Coronary artery (tissue), 2 donors: ENCODE data around the gene ANKFN1.

Source experiments
- DNase-seq: peaks from one replicate; pipeline ENCODE4 v3.0.0-alpha.2; 2017; ENCODE audit warnings: low spot score
- H3K27ac ChIP-seq, 2 donors: fragments of 200-600 bp; sonication (generic); one replicate each; pipeline ENCODE4 v1.5.1; 2016 to 2019
- H3K4me3 ChIP-seq: fragments of 200-600 bp; sonication (generic); 2 replicates; pipeline ENCODE4 v1.5.1; 2016; ENCODE audit warnings: mild to moderate bottlenecking, moderate library complexity
- TF ChIP-seq, protein P1 (sequence below): fragments of 200-600 bp; sonication (generic); IDR thresholded peaks from one replicate; pipeline ENCODE4 v1.5.1; 2019; ENCODE audit warnings: antibody characterized with exemption

ANKFN1 gene

DNA sequence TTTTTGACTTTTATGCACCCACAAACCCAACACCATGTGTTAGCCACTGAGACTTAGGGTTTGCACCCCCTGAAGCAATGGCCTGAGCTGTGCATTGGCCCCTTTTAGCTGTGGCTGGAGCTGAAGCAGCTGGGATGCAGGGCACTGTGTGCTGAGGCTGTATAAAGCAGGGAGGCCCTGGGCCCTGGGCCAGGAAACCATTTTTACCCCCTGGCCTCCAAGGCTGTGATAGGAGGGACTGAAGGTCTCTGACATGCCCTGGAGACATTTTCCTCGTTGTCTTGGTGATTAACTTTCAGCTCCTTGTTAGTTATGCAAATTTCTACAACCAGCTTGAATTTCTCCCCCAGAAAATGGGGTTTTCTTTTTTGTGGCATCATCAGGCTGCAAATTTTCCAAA, 6.7 kb upstream of the ANKFN1 start:
- no peak for DNase-seq
- Histone ChIP-seq H3K27ac (no peak overlapping the region), H3K4me3 (no peak overlapping the region)
- TF ChIP-seq, protein P1, sequence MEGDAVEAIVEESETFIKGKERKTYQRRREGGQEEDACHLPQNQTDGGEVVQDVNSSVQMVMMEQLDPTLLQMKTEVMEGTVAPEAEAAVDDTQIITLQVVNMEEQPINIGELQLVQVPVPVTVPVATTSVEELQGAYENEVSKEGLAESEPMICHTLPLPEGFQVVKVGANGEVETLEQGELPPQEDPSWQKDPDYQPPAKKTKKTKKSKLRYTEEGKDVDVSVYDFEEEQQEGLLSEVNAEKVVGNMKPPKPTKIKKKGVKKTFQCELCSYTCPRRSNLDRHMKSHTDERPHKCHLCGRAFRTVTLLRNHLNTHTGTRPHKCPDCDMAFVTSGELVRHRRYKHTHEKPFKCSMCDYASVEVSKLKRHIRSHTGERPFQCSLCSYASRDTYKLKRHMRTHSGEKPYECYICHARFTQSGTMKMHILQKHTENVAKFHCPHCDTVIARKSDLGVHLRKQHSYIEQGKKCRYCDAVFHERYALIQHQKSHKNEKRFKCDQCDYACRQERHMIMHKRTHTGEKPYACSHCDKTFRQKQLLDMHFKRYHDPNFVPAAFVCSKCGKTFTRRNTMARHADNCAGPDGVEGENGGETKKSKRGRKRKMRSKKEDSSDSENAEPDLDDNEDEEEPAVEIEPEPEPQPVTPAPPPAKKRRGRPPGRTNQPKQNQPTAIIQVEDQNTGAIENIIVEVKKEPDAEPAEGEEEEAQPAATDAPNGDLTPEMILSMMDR, result no peak

DNA sequence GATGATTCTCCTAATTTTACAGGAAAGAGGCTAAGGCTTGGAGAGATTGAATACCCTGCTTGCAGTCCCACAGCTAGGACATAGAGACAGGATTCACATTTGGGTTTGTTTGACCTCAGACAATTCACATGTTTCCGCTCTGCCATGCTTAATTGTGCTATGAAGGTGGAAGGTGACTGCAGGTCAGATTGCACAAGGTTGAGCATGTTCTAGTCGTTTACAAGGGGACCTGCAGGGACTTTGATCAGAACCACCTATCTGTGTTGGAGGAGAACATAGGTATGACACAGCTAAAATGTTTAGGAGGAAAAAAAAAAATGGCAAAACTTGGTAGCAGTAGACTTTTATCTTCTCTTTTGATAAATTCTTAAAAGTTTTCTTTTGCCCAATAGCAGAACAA, 4.9 kb upstream of the ANKFN1 start:
- DNase-seq, result no peak
- TF ChIP-seq, protein P1, result no peak
- H3K4me3 ChIP-seq, result no peak overlapping the region
- no peak overlapping the region for H3K27ac ChIP-seq

DNA sequence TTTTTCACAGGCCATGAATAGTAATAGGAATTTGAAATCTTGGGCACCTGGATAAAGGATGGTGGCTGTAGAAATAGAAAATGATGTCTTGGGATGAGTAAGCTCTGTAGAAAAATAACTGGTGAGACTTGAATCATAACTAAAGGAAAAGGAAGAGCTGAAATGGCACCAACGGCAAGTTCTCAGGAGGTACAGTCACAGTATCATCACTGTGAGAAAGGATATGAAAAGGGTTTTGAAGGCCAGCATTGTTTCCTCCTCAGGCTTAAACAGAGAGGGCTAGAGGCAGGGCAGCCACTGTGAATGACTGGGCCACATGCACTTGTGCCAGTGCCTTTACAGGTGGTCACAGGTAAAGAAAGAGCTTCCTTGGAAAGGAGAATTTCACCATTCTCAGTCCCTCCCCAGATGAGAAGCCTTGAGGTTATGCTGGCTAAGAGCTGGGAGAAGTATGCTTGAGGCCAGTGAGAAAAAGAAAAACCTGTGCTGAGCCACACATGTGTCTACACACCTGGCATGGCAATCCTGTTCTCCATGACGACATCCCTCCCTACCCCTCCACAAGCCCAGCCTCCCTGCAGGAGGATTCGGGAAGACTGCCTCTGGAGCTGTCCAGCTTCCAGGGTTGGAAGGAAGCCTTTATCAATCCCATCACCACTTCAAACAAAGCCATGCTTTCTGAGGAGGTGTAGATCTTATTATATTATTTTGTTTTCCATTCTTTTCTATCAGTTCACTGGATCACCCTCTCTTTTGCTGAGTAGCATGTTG, 3.8 kb upstream of the ANKFN1 start:
- TF ChIP-seq, protein P1, result no peak
- no peak overlapping the region for H3K27ac ChIP-seq
- no peak overlapping the region for H3K4me3 ChIP-seq
- no peak for DNase-seq

DNA sequence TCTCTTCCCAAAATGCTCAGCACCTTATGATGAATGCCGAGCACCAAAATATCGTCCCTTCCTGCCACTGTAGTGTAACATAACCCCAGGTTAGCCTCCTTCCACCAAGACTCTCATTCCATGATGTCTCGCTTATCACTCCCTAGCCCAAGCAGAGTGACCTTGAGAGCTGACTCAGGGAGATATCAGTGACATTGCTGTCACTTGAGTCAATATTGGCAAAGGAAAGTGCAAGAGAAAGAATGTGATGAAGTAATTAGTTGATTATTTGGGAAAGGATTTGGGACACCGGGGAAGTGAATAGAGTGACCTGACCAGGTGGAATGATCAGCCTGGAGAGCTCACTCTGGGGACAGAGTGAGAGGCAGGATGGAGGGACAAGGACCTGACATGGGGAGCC, 2.6 kb upstream of the ANKFN1 start:
- TF ChIP-seq, protein P1, result no peak

DNA sequence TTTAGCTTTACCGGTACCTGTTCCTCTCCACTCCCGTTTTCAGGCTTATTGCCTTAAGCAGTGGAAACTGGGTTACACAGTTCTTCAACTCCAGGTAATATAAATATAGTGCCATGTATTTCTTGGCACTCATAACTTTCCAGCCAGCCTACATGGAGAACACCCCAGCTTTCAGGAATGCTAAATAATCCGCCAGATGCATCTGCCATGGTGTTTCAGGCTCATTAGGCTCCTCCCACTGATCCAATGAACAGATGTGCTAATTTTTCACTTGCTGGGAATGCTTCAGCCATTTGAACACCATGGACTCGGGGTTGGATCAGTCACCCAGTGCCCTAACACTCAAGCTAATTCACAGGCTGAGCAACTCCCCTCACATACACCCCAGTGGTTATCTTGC, 4.6 kb downstream of the ANKFN1 start:
- Histone ChIP-seq H3K4me3 (no peak overlapping the region), H3K27ac (no peak overlapping the region)
- TF ChIP-seq, protein P1, result no peak
- DNase-seq, result no peak

More for the DNA sequence above, 2.6 kb upstream of the ANKFN1 start:
- DNase-seq, result no peak
- Histone ChIP-seq H3K27ac (no peak overlapping the region), H3K4me3 (no peak overlapping the region)

DNA sequence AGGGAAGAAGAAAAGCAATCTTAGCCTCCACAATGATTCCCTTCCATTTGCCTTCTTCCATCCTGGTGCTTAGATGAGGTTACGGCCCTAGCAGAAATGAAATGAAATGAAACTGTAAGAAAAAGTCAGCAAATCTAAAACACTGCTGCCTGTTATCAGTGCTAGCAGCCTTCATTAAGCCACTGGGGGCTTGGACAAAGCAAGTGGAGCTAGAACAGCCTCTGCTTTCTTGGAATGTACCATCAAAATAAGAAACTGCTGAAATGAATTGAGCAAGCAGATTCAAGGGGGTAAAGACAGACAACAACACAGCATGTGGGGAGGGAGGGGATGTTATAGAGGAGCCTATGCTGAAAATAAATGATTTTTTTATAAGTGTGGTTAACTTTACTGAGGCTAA, 5.1 kb downstream of the ANKFN1 start:
- no peak overlapping the region for H3K4me3 ChIP-seq
- no peak overlapping the region for H3K27ac ChIP-seq
- TF ChIP-seq, protein P1, result no peak
- DNase-seq, result no peak
